PC-3 (cell line): Measurements from ENCODE around the gene RAB9B. TPM values are rescaled to one million over a fixed set of nuclear protein-coding genes. Genes with fewer than 3 reads are reported as not detected.

ENCODE experiments used
- ATAC-seq: fragments of 200-7000 bp; cut with Tn5 transposase; 2 replicates; pipeline ENCODE4 v1.9.1; 2020; ENCODE audit warnings: mild to moderate bottlenecking, moderate library complexity
- BruUV-seq: library from RNA; stranded (reverse); fragments of 400-500 nt; replicated peaks from 2 replicates; lab custom pipeline; 2021; lab: Mats Ljungman, UMichigan
- CTCF ChIA-PET: fragments of 300-600 bp; sonication (Branson Sonifier 250); formaldehyde crosslinking; loops from one replicate; lab custom pipeline; 2022; ENCODE audit warnings: antibody characterized with exemption; lab: Charles Lee
- POLR2A ChIA-PET: fragments of 300-600 bp; sonication (Branson Sonifier 250); formaldehyde crosslinking; loops from one replicate; lab custom pipeline; 2022; ENCODE audit warnings: antibody characterized with exemption; ENCODE audit not compliant: unreplicated experiment; lab: Charles Lee
- DNase-seq: peaks from one replicate; pipeline ENCODE4 v3.0.0-alpha.2; 2015
- H2AFZ ChIP-seq: fragments of 300-600 bp; sonication (generic); 2 replicates; pipeline ENCODE4 v1.6.0; 2016; ENCODE audit warnings: antibody characterized with exemption, low read length
- H3F3A ChIP-seq: fragments of 300-600 bp; sonication (generic); one replicate; pipeline ENCODE4 v1.6.0; 2017; ENCODE audit warnings: antibody characterized with exemption, low read length, control low read depth, mild to moderate bottlenecking; ENCODE audit not compliant: unreplicated experiment
- H3K27ac ChIP-seq: fragments of 300-600 bp; sonication (generic); 2 replicates; pipeline ENCODE4 v1.5.1; 2016; ENCODE audit warnings: mild to moderate bottlenecking, low read length
- H3K27me3 ChIP-seq: fragments of 300-600 bp; sonication (generic); 2 replicates; pipeline ENCODE4 v1.6.1; 2016; ENCODE audit warnings: low read length, mixed read lengths
- H3K36me3 ChIP-seq: fragments of 300-600 bp; sonication (generic); 2 replicates; pipeline ENCODE4 v1.6.1; 2016; ENCODE audit warnings: low read depth, mixed run types, low read length, mixed read lengths
- H3K4me1 ChIP-seq: fragments of 300-600 bp; sonication (generic); 2 replicates; pipeline ENCODE4 v1.5.1; 2016; ENCODE audit warnings: low read length; ENCODE audit not compliant: insufficient read depth
- H3K4me2 ChIP-seq: fragments of 300-600 bp; sonication (generic); 2 replicates; pipeline ENCODE4 v1.6.0; 2016; ENCODE audit warnings: low read length
- H3K4me3 ChIP-seq: fragments of 300-600 bp; sonication (generic); 2 replicates; pipeline ENCODE4 v1.5.1; 2016; ENCODE audit warnings: mild to moderate bottlenecking, low read length, mixed read lengths
- H3K79me2 ChIP-seq: fragments of 300-600 bp; sonication (generic); 2 replicates; pipeline ENCODE4 v1.6.1; 2017; ENCODE audit warnings: low read length, mixed read lengths
- H3K9ac ChIP-seq: fragments of 300-600 bp; sonication (generic); 2 replicates; pipeline ENCODE4 v1.6.0; 2016; ENCODE audit warnings: mild to moderate bottlenecking, low read length
- H3K9me2 ChIP-seq: fragments of 300-600 bp; sonication (generic); replicated peaks from 2 replicates; pipeline ENCODE4 v1.6.1; 2016; ENCODE audit warnings: mixed run types, low read length, mixed read lengths
- H3K9me3 ChIP-seq: fragments of 300-600 bp; sonication (generic); 2 replicates; pipeline ENCODE4 v1.6.1; 2016; ENCODE audit warnings: low read length, mixed read lengths
- H4K20me1 ChIP-seq: fragments of 300-600 bp; sonication (generic); 2 replicates; pipeline ENCODE4 v1.6.1; 2016; ENCODE audit warnings: low read length, mixed read lengths
- EZH2 ChIP-seq: fragments of 300-600 bp; sonication (generic); IDR thresholded peaks from one replicate; pipeline ENCODE4 v1.6.1; 2017; ENCODE audit warnings: antibody characterized with exemption, mild to moderate bottlenecking, low read length; ENCODE audit not compliant: unreplicated experiment
- EZH2phosphoT487 ChIP-seq: fragments of 300-600 bp; sonication (generic); IDR thresholded peaks from 2 replicates; pipeline ENCODE4 v1.6.1; 2018; ENCODE audit warnings: mild to moderate bottlenecking, antibody characterized with exemption, low read length, borderline replicate concordance
- intact Hi-C: fragments of 100-400 bp; cut with micrococcal nuclease; formaldehyde crosslinking; loops from 2 replicates; pipeline ENCODE4 v1.9.0; 2023
- total RNA-seq: library from RNA; depleted of rRNA; stranded (reverse); fragments of >200 nt; gene quantifications from 2 replicates; pipeline ENCODE4 v1.2.3, GENCODE V29; 2014
- TF ChIP-seq, protein P1 (sequence below): fragments of 300-600 bp; sonication (generic); conservative IDR thresholded peaks from 2 replicates; pipeline ENCODE4 v1.5.1; 2017; ENCODE audit warnings: antibody characterized with exemption, low read depth, mild to moderate bottlenecking, low read length

The RAB9B gene
- total RNA-seq, 1 experiment from 2014 or later = 1.5 TPM

DNA sequence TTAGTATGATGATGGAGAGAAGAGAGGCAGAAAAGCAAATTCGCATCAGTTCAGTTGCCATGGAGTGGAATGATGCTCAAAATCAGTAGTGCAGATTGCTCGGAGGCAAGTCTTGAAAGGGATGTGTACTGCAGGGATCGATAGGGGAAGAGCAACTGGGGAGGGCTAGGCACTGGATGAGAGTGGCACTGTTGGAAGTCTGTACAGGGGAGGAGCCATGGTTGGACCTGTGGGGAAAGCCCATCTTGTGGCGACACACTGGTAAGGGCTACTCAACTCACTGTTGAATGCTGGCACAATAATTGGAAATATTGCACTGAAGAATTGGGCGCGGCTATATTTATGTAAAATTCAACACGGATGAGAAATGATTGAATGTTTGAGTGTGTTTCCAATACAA lies 1.2 kb downstream of the RAB9B start:
- Histone ChIP-seq H3K9me2 (no peaks in the 10 kb centered on the region), H3K4me3 (no peak overlapping the region), H3K79me2 (no peaks in the 10 kb centered on the region), H3F3A (no peaks in the 10 kb centered on the region), H2AFZ (no peak overlapping the region), H3K9ac (no peak overlapping the region), H3K9me3 (no peaks in the 10 kb centered on the region), H3K36me3 (no peaks in the 10 kb centered on the region), H4K20me1 (no peaks in the 10 kb centered on the region), H3K4me1 (peaks cover 8% of the 10 kb centered on the region), H3K27ac (no peak overlapping the region), H3K27me3 (no peaks in the 10 kb centered on the region), H3K4me2 (no peak overlapping the region)
- TF ChIP-seq, protein P1, sequence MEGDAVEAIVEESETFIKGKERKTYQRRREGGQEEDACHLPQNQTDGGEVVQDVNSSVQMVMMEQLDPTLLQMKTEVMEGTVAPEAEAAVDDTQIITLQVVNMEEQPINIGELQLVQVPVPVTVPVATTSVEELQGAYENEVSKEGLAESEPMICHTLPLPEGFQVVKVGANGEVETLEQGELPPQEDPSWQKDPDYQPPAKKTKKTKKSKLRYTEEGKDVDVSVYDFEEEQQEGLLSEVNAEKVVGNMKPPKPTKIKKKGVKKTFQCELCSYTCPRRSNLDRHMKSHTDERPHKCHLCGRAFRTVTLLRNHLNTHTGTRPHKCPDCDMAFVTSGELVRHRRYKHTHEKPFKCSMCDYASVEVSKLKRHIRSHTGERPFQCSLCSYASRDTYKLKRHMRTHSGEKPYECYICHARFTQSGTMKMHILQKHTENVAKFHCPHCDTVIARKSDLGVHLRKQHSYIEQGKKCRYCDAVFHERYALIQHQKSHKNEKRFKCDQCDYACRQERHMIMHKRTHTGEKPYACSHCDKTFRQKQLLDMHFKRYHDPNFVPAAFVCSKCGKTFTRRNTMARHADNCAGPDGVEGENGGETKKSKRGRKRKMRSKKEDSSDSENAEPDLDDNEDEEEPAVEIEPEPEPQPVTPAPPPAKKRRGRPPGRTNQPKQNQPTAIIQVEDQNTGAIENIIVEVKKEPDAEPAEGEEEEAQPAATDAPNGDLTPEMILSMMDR = no peak
- TF ChIP-seq EZH2phosphoT487 = no peak
- no peak for TF ChIP-seq EZH2
- POLR2A ChIA-PET = no interaction called here
- CTCF ChIA-PET = no interaction called here
- no peak for DNase-seq
- BruUV-seq = no TSS peak
- no peak for ATAC-seq
- intact Hi-C loops = no loop called here

DNA sequence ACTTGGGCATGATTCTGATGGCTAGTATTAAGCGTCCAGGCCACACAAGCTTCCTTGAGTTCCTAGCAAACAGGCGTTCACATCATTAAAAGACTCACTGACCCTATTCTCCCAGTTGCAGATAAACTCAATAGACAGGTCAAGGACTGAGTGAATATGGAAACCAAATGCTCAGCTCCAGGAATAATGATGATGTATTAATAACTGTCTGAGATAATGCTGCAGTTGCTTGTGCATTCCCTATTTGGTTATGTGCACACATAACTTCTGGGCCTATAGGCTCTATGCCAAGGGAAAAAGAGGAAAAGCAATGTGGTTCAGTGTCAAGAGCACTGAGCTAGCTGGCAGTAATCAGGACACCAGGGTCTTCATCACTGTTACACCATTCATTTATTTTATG lies 3.5 kb downstream of the RAB9B start:
- H3K9me3 ChIP-seq = no peaks in the 10 kb centered on the region
- intact Hi-C loops = no loop called here
- H3K27me3 ChIP-seq = no peaks in the 10 kb centered on the region
- CTCF ChIA-PET = no interaction called here
- no peak for DNase-seq
- H3K4me3 ChIP-seq = no peak overlapping the region
- TF ChIP-seq, protein P1 = no peak
- no peak for TF ChIP-seq EZH2phosphoT487
- no peak for TF ChIP-seq EZH2
- POLR2A ChIA-PET = no interaction called here
- H3K9me2 ChIP-seq = no peaks in the 10 kb centered on the region
- H3K36me3 ChIP-seq = no peaks in the 10 kb centered on the region
- no peaks in the 10 kb centered on the region for H4K20me1 ChIP-seq
- no peak overlapping the region for H3K9ac ChIP-seq
- BruUV-seq = no TSS peak
- no peak for ATAC-seq
- H3K79me2 ChIP-seq = no peaks in the 10 kb centered on the region
- H2AFZ ChIP-seq = no peak overlapping the region
- no peaks in the 10 kb centered on the region for H3F3A ChIP-seq
- peaks cover 14% of the 10 kb centered on the region for H3K4me1 ChIP-seq
- H3K4me2 ChIP-seq = no peak overlapping the region
- no peak overlapping the region for H3K27ac ChIP-seq

DNA sequence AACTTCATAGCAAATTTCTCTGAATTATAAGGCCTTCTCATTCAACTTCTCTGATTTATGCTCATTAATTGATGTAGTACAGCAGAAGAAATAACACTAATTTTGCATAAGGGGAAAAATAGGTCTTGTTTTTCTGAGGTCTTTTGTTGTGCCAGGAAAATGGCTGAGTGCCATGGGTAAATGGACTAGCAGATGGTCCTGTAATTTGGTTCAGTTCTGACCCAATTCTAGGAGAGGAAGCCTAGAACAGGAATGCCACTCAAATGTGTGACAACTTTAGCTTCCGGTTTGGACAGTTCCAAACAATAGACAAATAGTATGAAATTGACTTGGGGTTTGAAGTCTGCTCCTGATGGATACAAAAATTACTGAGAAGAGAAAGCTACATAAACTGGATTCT lies 6.2 kb downstream of the RAB9B start:
- Histone ChIP-seq H3K9me2 (no peaks in the 10 kb centered on the region), H3F3A (no peaks in the 10 kb centered on the region), H3K9me3 (no peaks in the 10 kb centered on the region), H2AFZ (no peak overlapping the region), H4K20me1 (no peaks in the 10 kb centered on the region), H3K27ac (no peak overlapping the region), H3K4me3 (no peak overlapping the region), H3K4me1 (peaks cover 10% of the 10 kb centered on the region), H3K36me3 (no peaks in the 10 kb centered on the region), H3K79me2 (no peaks in the 10 kb centered on the region), H3K9ac (no peak overlapping the region), H3K4me2 (no peak overlapping the region), H3K27me3 (no peaks in the 10 kb centered on the region)
- TF ChIP-seq, protein P1 = no peak
- TF ChIP-seq EZH2phosphoT487 (no peak), EZH2 (no peak)
- ChIA-PET CTCF (no interaction called here), POLR2A (no interaction called here)
- intact Hi-C loops = no loop called here
- ATAC-seq = no peak
- DNase-seq = no peak
- BruUV-seq = no TSS peak
